LNCAP (cell line): ENCODE data around the gene AOPEP.

Experiments
- CTCF ChIP-seq: fragments of 450-650 bp; IDR thresholded peaks from 2 replicates; pipeline ENCODE4 v1.5.1; 2017; ENCODE audit warnings: mild to moderate bottlenecking

Gene AOPEP

GRCh38 chr9:94911986-94912635 is 185.6 kb downstream of the AOPEP start:
- TF ChIP-seq CTCF: no peak

GRCh38 chr9:94912700-94913249 is 186.3 kb downstream of the AOPEP start:
- no peak for TF ChIP-seq CTCF

- TF ChIP-seq CTCF: no peak
Measured at GRCh38 chr9:94913550-94913949, 187.1 kb downstream of the AOPEP start.

GRCh38 chr9:94915476-94916450 is 189.3 kb downstream of the AOPEP start:
- TF ChIP-seq CTCF: no peak

- no peak for TF ChIP-seq CTCF
Measured at GRCh38 chr9:94916956-94917355, 190.5 kb downstream of the AOPEP start.

GRCh38 chr9:94918038-94918753 is 191.7 kb downstream of the AOPEP start:
- TF ChIP-seq CTCF: no peak
